Measurements from ENCODE around the gene CLIP1. TPM values are rescaled to one million over a fixed set of nuclear protein-coding genes. Genes with fewer than 3 reads are reported as not detected.

Gene CLIP1
- total and polyA plus RNA-seq, 2 of the 4 experiments (the other 2 are of a cell fraction) = 38.0 to 54.8 TPM

DNA sequence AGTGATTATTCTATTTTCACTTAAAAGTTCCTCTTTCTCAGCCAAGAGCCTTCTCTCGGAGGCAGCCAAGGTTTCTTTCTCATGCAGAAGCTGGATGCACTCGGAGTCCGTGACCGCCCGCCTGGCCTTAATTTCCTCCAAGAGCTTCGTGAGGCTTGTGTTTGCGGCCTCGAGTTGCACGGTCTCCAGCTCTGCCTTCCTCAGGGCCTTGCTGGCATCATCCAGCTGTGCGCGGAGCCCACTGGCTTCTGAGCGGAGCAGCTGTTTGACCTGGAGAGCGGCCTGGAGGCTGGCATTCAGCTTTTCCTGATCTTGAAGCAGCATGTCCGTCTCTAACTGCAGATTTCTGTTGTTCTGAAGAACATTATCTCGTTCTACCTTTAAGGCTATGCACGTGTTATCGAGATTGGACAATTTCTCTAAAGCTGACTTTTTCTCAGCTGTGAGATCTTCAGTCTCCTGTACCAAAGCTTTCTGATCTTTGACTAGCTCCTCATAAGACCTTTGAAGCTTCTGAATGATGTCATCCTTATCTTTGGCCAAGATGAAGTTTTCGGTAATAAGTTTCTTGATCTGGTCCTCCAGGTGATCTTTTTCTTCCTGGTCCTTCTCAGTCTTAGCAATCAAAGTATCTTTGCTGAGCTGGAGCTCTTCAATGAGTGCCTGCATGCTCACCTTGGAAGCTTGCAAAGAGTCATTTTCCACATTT is 99.0 kb downstream of the CLIP1 start:
- H2BK5ac ChIP-seq (ENCODE audit: low read depth, low read length, poor library complexity, severe bottlenecking) = no peak overlapping the region
- no peak overlapping the region for H2BK15ac ChIP-seq (ENCODE audit: low read depth, low read length)
- H3K56ac ChIP-seq (ENCODE audit: extremely low read depth, insufficient read depth, low read length) = no peak overlapping the region
- no peaks in the 10 kb centered on the region for H3K9me3 ChIP-seq (ENCODE audit: control insufficient read depth, insufficient read depth, low read length)
- DNase-seq (no peak), ATAC-seq (ENCODE audit: low read depth) (no peak)
- intact Hi-C loops (cut with micrococcal nuclease) = no loop called here
- ChIA-PET POLR2A (ENCODE audit: unreplicated experiment) (no interaction called here), CTCF (interaction anchor here (1.2 kb wide), 1 partner anchor 14 kb away, joined by 4 read pairs; no protein-coding TSS in a partner anchor)
- TF ChIP-seq, protein P1, sequence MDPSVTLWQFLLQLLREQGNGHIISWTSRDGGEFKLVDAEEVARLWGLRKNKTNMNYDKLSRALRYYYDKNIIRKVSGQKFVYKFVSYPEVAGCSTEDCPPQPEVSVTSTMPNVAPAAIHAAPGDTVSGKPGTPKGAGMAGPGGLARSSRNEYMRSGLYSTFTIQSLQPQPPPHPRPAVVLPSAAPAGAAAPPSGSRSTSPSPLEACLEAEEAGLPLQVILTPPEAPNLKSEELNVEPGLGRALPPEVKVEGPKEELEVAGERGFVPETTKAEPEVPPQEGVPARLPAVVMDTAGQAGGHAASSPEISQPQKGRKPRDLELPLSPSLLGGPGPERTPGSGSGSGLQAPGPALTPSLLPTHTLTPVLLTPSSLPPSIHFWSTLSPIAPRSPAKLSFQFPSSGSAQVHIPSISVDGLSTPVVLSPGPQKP (IDR thresholded peaks at IDR 0.05; ENCODE audit: borderline replicate concordance, low read depth, low read length) = no peak
- no peak overlapping the region for H4K91ac ChIP-seq (ENCODE audit: insufficient read depth, low read depth, low read length)
- in situ Hi-C loops (cut with MboI; ENCODE audit: low sequenced_read_pairs) = no loop called here
- H4K8ac ChIP-seq (ENCODE audit: low read depth in 2 of 2, low read length in 2 of 2) = no peak overlapping the region
- no peak overlapping the region for H3K4me2 ChIP-seq (ENCODE audit: low read depth, low read length)
- no peak overlapping the region for H2AK9ac ChIP-seq (replicated peaks; ENCODE audit: low read depth, low read length, poor library complexity)
- no peak overlapping the region for H3K27ac ChIP-seq (ENCODE audit: insufficient read depth, low read length)
- no peak overlapping the region for H3K23ac ChIP-seq (ENCODE audit: low read depth, low read length)
- dilution Hi-C loops (cut with HindIII; ENCODE audit: low sequenced_read_pairs, unreplicated experiment) = no loop called here
- peaks cover 37% of the 10 kb centered on the region for H3K36me3 ChIP-seq (ENCODE audit: control insufficient read depth, insufficient read depth, low read length)
- peaks cover 11 to 47% of the 10 kb centered on the region in 2 experiments; a peak in 3 of 4 replicates for H3K79me1 ChIP-seq (ENCODE audit: low read depth in 1 of 2, low read length in 2 of 2)
- no peak overlapping the region for H4K5ac ChIP-seq (ENCODE audit: low read depth, low read length)
- H3K14ac ChIP-seq (replicated peaks; ENCODE audit: low read depth, low read length) = no peak overlapping the region
- H3K4me3 ChIP-seq (ENCODE audit: insufficient read depth, low read depth, low read length) = no peak overlapping the region
- H2AK5ac ChIP-seq (ENCODE audit: low read depth, low read length) = no peak overlapping the region
- H2BK120ac ChIP-seq (ENCODE audit: low read depth, low read length) = no peak overlapping the region
- H2BK20ac ChIP-seq (ENCODE audit: low read depth, low read length) = no peak overlapping the region
- no peak overlapping the region for H2AFZ ChIP-seq (replicated peaks; ENCODE audit: low read length, poor library complexity)
- no TSS peak for BruUV-seq (replicated peaks)
- H3K9me1 ChIP-seq (ENCODE audit: insufficient read depth, low read length) = peaks cover 18% of the 10 kb centered on the region
- WGBS, 2 experiments (ENCODE audit: extremely low coverage in 2 of 2, insufficient read length in 1 of 2) = 98% methylated on average over 17 of the region's 18 CpGs; no CpG with 5 or more reads in 1 of the 2 experiments
- H3K4ac ChIP-seq (ENCODE audit: low read depth, low read length) = no peak overlapping the region
- H3K18ac ChIP-seq (ENCODE audit: low read depth, low read length) = no peak overlapping the region
- H3K4me1 ChIP-seq (ENCODE audit: control insufficient read depth, insufficient read depth, low read length) = peaks cover 9% of the 10 kb centered on the region
- no peak overlapping the region for H3K9ac ChIP-seq (ENCODE audit: low read depth, low read length)
- peaks cover 13% of the 10 kb centered on the region for H4K20me1 ChIP-seq (ENCODE audit: insufficient read depth, low read length)
- no peaks in the 10 kb centered on the region for H3K27me3 ChIP-seq (ENCODE audit: control insufficient read depth, insufficient read depth, low read length)

All from IMR-90 (cell line).